ENCODE data around the gene MYH3. TPM values are rescaled to one million over a fixed set of nuclear protein-coding genes. Genes with fewer than 3 reads are reported as not detected.

MYH3 gene
- total RNA-seq, 1 experiment from 2014 or later, result not detected

GRCh38 chr17:10589553-10590145 lies 67.5 kb downstream of the MYH3 start:
- in situ Hi-C loops (cut with HindIII; ENCODE audit: low pct_unique_long_range_greater_than_20kb, low sequenced_read_pairs), result no loop called here
- DNase-seq (ENCODE audit: low read depth), result no peak

- in situ Hi-C loops (cut with HindIII; ENCODE audit: low pct_unique_long_range_greater_than_20kb, low sequenced_read_pairs), result no loop called here
- DNase-seq (ENCODE audit: low read depth), result no peak
Observed at GRCh38 chr17:10585529-10585928, 71.6 kb downstream of the MYH3 start.

GRCh38 chr17:10583834-10584233 lies 73.3 kb downstream of the MYH3 start:
- DNase-seq (ENCODE audit: low read depth), result no peak
- in situ Hi-C loops (cut with HindIII; ENCODE audit: low pct_unique_long_range_greater_than_20kb, low sequenced_read_pairs), result no loop called here

- DNase-seq (ENCODE audit: low read depth), result no peak
- in situ Hi-C loops (cut with HindIII; ENCODE audit: low pct_unique_long_range_greater_than_20kb, low sequenced_read_pairs), result no loop called here
Observed at GRCh38 chr17:10579270-10579669, 77.8 kb downstream of the MYH3 start.

Other genes with a start within 250 kb of the MYH3 start
- gene MYH8, start 235.4 kb downstream of the MYH3 start, total RNA-seq (2014; rRNA removed; shearing (Covaris generic); ENCODE audit: low replicate concordance), result not detected in 2 replicates
- gene MYH4, start 187.8 kb downstream of the MYH3 start, total RNA-seq (2014; rRNA removed; shearing (Covaris generic); ENCODE audit: low replicate concordance), result not detected in 2 replicates
- not detected in 2 replicates for gene MYH1, start 138.8 kb downstream of the MYH3 start, total RNA-seq (2014; rRNA removed; shearing (Covaris generic); ENCODE audit: low replicate concordance)
- gene MYH2, start 107.7 kb downstream of the MYH3 start, total RNA-seq (2014; rRNA removed; shearing (Covaris generic); ENCODE audit: low replicate concordance), result not detected in 2 replicates
- gene SCO1, start 40.2 kb upstream of the MYH3 start, total RNA-seq (2014; rRNA removed; shearing (Covaris generic); ENCODE audit: low replicate concordance), result 10.5 and 14.9 TPM in 2 replicates
- gene ADPRM, start 40.3 kb upstream of the MYH3 start, total RNA-seq (2014; rRNA removed; shearing (Covaris generic); ENCODE audit: low replicate concordance), result 1.9 and 4.0 TPM in 2 replicates
- 0.14 and 1.4 TPM in 2 replicates for gene TMEM220, start 72.7 kb upstream of the MYH3 start, total RNA-seq (2014; rRNA removed; shearing (Covaris generic); ENCODE audit: low replicate concordance)
- gene TMEM238L, start 146.8 kb upstream of the MYH3 start, total RNA-seq (2014; rRNA removed; shearing (Covaris generic); ENCODE audit: low replicate concordance), result not detected in 2 replicates
- not detected in 2 replicates for gene PIRT, start 180.8 kb upstream of the MYH3 start, total RNA-seq (2014; rRNA removed; shearing (Covaris generic); ENCODE audit: low replicate concordance)

All from Caki2 (cell line).